ENCODE results near the gene SEMA3F.
A peak's percentile ranks its signal among the peaks of the same experiment; 100 is the strongest.

The SEMA3F gene

GRCh38 chr3:50236484-50237132 is 81.5 kb downstream of the SEMA3F start:
- DNase-seq: no peak

DNA sequence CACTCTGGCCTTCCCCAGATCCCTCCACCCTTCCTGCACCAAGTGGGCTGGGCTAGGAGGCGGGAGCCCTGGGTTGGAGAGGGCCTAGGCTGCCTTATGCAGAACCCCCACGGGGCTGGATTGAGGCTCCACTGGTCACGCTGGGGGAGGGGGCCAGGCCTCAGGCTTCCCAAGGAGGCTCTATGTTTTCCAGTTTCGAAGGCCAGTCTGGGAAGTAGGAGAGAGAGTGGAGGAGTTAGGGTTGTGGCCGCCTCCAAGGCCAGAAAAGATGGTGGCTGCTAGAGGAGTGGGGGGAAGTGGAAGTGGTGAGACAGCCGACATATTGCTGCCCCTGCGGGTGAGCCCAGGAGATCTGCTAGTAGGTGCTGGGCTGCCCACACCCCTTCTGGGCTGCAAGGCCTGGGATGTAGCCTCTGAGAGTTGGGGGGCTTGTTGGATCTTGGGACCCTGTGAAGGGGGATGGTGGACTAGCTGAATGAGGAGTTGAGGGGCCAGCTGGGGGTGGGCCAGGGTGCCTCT is 82.1 kb downstream of the SEMA3F start:
- no peak for DNase-seq

DNA sequence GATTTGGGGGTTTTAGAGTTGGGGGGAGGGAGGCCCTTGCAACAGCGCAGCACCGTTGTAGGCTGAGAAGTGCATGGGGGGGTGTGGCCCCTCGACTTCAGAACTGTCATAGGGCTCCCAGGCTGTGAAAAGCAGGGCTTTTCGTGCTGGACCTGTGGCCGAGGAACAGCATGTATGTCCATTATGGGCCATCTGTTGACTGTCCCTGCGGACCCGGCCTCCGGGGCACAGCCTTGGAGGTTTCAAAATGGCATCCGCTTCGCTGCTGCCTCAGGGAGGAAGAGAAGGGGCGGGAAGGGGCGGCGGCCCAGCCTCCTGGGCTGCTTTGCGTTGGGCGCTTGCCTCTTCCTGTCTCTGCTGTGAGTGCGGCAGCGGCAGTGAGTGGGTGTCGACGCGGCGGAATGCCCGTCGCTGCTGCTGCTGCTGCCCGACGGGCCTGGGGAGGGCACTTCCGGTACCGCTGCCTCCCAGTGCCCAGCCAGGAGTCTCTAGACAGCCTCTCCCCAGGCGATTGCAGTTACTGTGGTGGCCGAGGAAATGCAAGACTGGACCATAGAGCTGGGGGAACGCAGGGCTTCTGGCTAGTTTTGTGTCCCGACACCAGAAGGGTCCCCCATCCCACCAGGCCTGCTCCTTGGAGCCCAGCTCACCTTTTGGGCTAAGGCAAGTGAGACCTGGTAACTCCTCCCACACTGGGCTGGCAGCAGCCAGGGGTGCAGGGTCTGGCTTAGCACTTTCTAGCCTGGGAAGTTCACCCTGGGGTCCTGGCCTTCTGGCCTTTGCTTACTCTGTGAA is 82.8 kb downstream of the SEMA3F start:
- peak; percentile 76 for DNase-seq

DNA sequence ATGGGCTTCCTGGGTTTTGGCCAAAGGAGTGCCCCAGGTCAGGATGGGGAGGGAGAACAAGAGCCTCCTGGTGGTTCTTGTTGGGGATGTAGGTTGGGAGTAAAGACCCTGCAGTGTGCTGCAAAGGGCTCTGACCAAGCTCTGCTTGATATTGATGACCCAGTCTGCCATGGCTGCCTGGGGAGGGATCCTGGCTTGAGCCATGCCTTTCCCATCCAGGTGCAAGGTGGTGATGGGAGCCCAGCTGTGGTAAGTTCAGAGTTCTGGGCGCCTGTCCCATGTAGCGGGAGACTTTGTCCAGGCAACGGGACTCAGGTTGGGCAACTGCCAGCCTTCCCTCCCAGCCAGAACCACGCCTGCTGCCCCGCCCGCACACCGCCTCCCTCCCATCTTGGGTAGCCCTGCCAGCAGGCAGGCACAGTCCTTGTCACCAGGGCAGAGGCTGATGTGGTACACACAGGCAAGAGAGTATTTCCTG is 83.5 kb downstream of the SEMA3F start:
- DNase-seq: no peak
